Spleen (tissue), 7 donors: ENCODE data around the gene HAAO.

Experiments used
- CTCF ChIP-seq, 11 experiments: fragments of 200-600 bp in 7 of 11; fragments of 450-650 bp in 4 of 11; sonication (generic) in 4 of 11; IDR thresholded peaks in 8 of 11; conservative IDR thresholded peaks in 3 of 11; 1 replicate in 7 of 11; 2 replicates in 4 of 11; pipeline versions ENCODE4 v1.4.0 to v1.8.0; 2016 to 2021; ENCODE audit warnings: antibody characterized with exemption in 11 of 11, inconsistent platforms in 4 of 11, mild to moderate bottlenecking in 1 of 11
- POLR2A ChIP-seq, 3 donors: fragments of 450-650 bp; IDR thresholded peaks; one replicate each; pipeline ENCODE4 v1.5.1; 2017; ENCODE audit warnings: antibody characterized with exemption in 3 of 3, mild to moderate bottlenecking in 1 of 3
- donor health status: DM: no; HTN: no; CAD: no; lungs with moderate emphysema.
- donor health status: DM: no; HTN: no; CAD: no.
- donor health status: DM: no; HTN: no; CAD: no.

- TF ChIP-seq CTCF (IDR thresholded peaks at IDR 0.05 in 8 of 11, conservative IDR thresholded peaks at IDR 0.05 in 3 of 11) (no peak), POLR2A (IDR thresholded peaks at IDR 0.05) (no peak)
Observed at GRCh38 chr2:42765686-42766085, 26.7 kb downstream of the HAAO start.
